Cardiac fibroblast (primary cell): ENCODE results near the gene EME2.

Experiments used
- DNase-seq, 2 donors: peaks; one replicate each; pipeline versions ENCODE4 v3.0.0 to v3.0.0-alpha.2; 2010; ENCODE audit warnings: low read depth in 2 of 2
- H3K4me3 ChIP-seq, 2 donors: replicated peaks in 1 of 2; 1 replicate in 1 of 2; 2 replicates in 1 of 2; pipeline ENCODE4 v1.5.1; 2011; ENCODE audit warnings: low read depth in 2 of 2, low read length in 2 of 2, mild to moderate bottlenecking in 2 of 2, moderate library complexity in 1 of 2
- TF ChIP-seq, protein P1 (sequence below): IDR thresholded peaks from one replicate; pipeline ENCODE4 v1.5.1; 2011; ENCODE audit warnings: low read depth, mild to moderate bottlenecking, low read length, inconsistent platforms

The EME2 gene

DNA sequence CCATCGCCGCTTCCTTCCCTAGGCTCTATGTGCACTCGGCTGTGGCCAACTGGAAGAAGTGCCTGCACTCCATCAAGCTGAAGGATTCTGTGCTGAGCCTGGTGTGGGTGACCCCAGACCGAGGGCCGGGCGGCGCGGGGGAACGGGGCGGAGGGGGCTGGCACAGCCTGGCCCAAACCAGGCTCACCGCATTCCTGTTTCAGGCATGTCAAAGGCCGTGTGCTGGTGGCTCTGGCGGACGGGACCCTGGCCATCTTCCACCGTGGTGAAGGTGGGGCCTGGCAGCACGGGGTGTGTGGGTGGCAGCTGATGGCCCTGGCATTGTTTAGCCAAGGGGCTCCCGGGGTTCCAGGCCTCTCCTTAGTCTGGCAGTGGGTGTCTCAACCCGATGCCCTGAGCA, 5.9 kb upstream of the EME2 start:
- H3K4me3 ChIP-seq: no peak overlapping the region
- no peak for DNase-seq
- TF ChIP-seq, protein P1, sequence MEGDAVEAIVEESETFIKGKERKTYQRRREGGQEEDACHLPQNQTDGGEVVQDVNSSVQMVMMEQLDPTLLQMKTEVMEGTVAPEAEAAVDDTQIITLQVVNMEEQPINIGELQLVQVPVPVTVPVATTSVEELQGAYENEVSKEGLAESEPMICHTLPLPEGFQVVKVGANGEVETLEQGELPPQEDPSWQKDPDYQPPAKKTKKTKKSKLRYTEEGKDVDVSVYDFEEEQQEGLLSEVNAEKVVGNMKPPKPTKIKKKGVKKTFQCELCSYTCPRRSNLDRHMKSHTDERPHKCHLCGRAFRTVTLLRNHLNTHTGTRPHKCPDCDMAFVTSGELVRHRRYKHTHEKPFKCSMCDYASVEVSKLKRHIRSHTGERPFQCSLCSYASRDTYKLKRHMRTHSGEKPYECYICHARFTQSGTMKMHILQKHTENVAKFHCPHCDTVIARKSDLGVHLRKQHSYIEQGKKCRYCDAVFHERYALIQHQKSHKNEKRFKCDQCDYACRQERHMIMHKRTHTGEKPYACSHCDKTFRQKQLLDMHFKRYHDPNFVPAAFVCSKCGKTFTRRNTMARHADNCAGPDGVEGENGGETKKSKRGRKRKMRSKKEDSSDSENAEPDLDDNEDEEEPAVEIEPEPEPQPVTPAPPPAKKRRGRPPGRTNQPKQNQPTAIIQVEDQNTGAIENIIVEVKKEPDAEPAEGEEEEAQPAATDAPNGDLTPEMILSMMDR: no peak

DNA sequence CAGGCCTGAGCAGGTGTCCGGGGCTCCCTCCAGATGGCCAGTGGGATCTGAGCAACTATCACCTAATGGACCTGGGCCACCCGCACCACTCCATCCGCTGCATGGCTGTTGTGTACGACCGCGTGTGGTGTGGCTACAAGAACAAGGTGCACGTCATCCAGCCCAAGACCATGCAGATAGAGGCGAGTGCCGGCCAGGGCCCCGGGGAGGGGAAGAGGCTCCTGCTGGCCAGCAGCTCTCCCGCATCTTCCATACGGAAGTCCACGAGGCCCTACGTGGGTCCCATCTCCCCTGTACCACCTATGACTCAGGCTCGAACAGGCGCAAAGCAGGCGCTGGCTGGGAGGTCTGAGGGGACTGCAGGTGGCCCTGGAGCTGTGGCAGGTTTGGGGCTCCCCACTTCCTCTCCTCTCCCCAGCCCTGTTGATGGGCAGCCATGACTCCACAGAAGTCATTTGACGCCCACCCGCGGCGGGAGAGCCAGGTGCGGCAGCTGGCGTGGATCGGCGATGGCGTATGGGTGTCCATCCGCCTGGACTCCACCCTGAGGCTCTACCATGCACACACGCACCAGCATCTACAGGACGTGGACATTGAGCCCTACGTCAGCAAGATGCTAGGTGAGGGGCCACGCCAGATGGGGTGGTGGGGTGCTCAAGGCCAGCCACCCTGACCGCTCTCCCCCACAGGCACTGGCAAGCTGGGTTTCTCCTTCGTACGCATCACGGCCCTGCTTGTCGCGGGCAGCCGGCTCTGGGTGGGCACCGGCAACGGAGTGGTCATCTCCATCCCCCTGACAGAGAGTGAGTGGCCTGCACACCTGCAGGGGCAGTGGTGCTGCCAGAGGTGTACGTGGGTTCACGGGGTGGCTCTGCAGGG, 5.3 kb upstream of the EME2 start:
- no peak overlapping the region for H3K4me3 ChIP-seq
- DNase-seq: no peak
- TF ChIP-seq, protein P1: no peak

DNA sequence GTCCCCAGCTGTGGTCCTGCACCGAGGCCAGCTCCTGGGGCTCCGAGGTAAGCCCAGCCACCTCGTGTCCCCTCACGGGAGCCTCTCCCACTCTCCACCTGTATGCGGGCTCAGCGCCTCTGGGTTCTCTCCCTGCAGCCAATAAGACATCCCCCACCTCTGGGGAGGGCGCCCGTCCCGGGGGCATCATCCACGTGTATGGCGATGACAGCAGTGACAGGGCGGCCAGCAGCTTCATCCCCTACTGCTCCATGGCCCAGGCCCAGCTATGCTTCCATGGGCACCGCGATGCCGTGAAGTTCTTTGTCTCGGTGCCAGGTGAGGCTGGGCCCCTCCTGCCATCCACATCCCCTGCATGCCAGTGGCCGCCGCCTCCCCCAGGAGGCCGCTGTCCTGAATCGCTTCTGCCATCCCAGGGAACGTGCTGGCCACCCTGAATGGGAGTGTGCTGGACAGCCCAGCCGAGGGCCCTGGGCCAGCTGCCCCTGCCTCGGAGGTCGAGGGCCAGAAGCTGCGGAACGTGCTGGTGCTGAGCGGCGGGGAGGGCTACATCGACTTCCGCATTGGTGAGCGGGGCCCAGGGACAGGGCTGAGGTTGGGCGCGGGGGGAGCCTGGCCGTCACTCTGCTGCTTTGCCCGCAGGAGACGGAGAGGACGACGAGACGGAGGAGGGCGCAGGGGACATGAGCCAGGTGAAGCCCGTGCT, 4.4 kb upstream of the EME2 start:
- no peak for DNase-seq
- TF ChIP-seq, protein P1: no peak
- no peak overlapping the region for H3K4me3 ChIP-seq

DNA sequence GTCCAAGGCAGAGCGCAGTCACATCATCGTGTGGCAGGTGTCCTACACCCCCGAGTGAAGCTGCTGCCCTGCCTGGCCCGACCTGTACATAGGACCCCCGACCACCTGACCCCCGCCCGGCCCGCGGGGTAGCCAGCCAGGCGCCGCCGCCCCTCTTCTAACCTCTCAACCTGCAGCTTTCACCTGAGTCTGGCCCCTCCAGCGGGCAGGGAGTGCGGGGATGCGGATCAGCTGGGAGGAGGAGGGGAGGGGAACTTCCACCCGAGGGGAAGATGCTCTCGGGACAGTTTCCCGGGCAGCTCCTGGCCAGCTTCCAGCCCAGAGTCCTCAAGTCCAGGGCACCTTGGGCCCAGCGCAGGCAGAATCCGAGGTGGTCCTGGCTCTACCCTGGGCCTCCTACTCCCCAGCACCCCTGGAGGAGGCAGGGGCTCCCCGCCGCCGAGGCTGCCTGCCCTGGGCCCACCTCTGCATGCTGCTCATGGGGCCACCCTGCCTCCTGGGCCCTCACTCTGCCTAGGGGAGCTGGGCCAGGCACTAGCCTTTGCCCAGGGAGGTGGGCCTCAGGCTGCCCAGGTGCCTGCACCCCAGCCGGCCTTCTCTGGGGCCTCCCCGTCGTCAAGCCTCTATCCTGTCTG, 3.7 kb upstream of the EME2 start:
- no peak overlapping the region for H3K4me3 ChIP-seq
- TF ChIP-seq, protein P1: no peak

GRCh38 chr16:1769402-1770300, 3.0 kb upstream of the EME2 start:
- TF ChIP-seq, protein P1: no peak
- DNase-seq: no peak
- peak overlapping the region in 1 of 2 donors; percentile 78 for H3K4me3 ChIP-seq

More for the DNA sequence above, 3.7 kb upstream of the EME2 start:
- no peak for DNase-seq
